Spleen (tissue), 7 donors: Measurements from ENCODE around the gene ZSWIM6.

Experiments
- POLR2A ChIP-seq, 3 donors: fragments of 450-650 bp; IDR thresholded peaks; one replicate each; pipeline ENCODE4 v1.5.1; 2017; ENCODE audit warnings: antibody characterized with exemption in 3 of 3, mild to moderate bottlenecking in 1 of 3
- TF ChIP-seq, protein P1 (sequence below), 11 experiments: fragments of 200-600 bp in 7 of 11; fragments of 450-650 bp in 4 of 11; sonication (generic) in 4 of 11; IDR thresholded peaks in 8 of 11; conservative IDR thresholded peaks in 3 of 11; 1 replicate in 7 of 11; 2 replicates in 4 of 11; pipeline versions ENCODE4 v1.4.0 to v1.8.0; 2016 to 2021; ENCODE audit warnings: antibody characterized with exemption in 11 of 11, inconsistent platforms in 4 of 11, mild to moderate bottlenecking in 1 of 11
- donor health status: DM: no; HTN: no; CAD: no; lungs with moderate emphysema.
- donor health status: DM: no; HTN: no; CAD: no.
- donor health status: DM: no; HTN: no; CAD: no.

DNA sequence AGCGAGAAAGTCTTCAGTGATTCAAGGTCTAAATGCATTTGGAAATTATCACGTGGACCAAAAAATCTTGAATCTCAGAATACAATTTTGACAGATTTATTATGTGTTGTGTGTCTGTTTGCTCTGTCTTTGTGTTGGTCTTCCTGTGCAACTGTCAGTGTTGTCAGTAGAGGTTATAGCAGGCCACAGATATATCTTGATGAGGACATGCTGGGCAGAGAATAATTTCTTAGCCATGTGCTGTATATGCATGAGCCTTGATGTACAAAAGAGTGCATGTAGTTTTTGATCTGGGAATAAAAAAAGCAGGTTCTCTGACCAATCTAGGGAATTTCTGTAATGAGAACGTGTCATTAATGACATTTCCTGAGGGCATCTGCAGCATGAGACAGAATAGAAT, 57.6 kb downstream of the ZSWIM6 start:
- TF ChIP-seq POLR2A (IDR thresholded peaks at IDR 0.05), result no peak
- TF ChIP-seq, protein P1, sequence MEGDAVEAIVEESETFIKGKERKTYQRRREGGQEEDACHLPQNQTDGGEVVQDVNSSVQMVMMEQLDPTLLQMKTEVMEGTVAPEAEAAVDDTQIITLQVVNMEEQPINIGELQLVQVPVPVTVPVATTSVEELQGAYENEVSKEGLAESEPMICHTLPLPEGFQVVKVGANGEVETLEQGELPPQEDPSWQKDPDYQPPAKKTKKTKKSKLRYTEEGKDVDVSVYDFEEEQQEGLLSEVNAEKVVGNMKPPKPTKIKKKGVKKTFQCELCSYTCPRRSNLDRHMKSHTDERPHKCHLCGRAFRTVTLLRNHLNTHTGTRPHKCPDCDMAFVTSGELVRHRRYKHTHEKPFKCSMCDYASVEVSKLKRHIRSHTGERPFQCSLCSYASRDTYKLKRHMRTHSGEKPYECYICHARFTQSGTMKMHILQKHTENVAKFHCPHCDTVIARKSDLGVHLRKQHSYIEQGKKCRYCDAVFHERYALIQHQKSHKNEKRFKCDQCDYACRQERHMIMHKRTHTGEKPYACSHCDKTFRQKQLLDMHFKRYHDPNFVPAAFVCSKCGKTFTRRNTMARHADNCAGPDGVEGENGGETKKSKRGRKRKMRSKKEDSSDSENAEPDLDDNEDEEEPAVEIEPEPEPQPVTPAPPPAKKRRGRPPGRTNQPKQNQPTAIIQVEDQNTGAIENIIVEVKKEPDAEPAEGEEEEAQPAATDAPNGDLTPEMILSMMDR (IDR thresholded peaks at IDR 0.05 in 8 of 11, conservative IDR thresholded peaks at IDR 0.05 in 3 of 11), result no peak
